Motor neuron (in vitro differentiated cells): ENCODE measurements around the gene NDUFC2. TPM values are rescaled to one million over a fixed set of nuclear protein-coding genes. Genes with fewer than 3 reads are reported as not detected.
"Not testable (repeated sequence)": the region's sequence is repeated elsewhere in the genome, so short reads cannot be mapped to it uniquely, and the experiment has no call there.

ENCODE experiments used
- ATAC-seq, 8 experiments: fragments of 200-7000 bp; cut with Tn5 transposase; replicated peaks in 6 of 8; 2 replicates each; pipeline ENCODE4 v1.8.0; 2021; ENCODE audit warnings: mild to moderate bottlenecking in 8 of 8, moderate library complexity in 8 of 8
- H3K27ac ChIP-seq, 2 donors: fragments of 250-450 bp; sonication (Bioruptor Pico); 2 replicates each; pipeline ENCODE4 v1.9.0; 2021; ENCODE audit warnings: antibody characterized with exemption in 2 of 2, mild to moderate bottlenecking in 2 of 2, moderate library complexity in 1 of 2
- H3K4me1 ChIP-seq, 2 donors: fragments of 250-450 bp; sonication (Bioruptor Pico); replicated peaks in 1 of 2; 2 replicates each; pipeline ENCODE4 v1.6.1; 2021; ENCODE audit warnings: antibody characterized with exemption in 2 of 2, mild to moderate bottlenecking in 2 of 2, moderate library complexity in 1 of 2
- H3K4me3 ChIP-seq, 5 donors: fragments of 250-450 bp; sonication (Bioruptor Pico); 2 replicates each; pipeline ENCODE4 v1.9.0; 2021; ENCODE audit warnings: antibody characterized with exemption in 5 of 5, mild to moderate bottlenecking in 5 of 5, moderate library complexity in 4 of 5
- WGBS, 10 experiments: fragments of 450-650 bp; shearing (Covaris generic); methylation state at CpG; one replicate each; pipeline ENCODE4 v1.0.0; 2022; 5-methylcytosine and 5-hydroxymethylcytosine counted together
- in situ Hi-C, 9 experiments: fragments of 400-800 bp; cut with MboI; loops; one replicate each; pipeline ENCODE4 v1.15.0; 2021; ENCODE audit warnings: low sequenced_read_pairs in 9 of 9, low pct_unique_long_range_greater_than_20kb in 2 of 9; ENCODE audit not compliant: unreplicated experiment in 9 of 9
- total RNA-seq, 8 experiments: library from RNA; unstranded; fragments of 300-600 nt; gene quantifications; 2 replicates each; pipeline versions ENCODE4 v1.2.3 to v1.2.4, GENCODE V29; 2022

NDUFC2 gene
- total RNA-seq, 8 experiments from 2014 or later: 215 to 389 (median 268) TPM

- ATAC-seq, H3K27ac ChIP-seq, H3K4me1 ChIP-seq, H3K4me3 ChIP-seq, in situ Hi-C loops: not testable (repeated sequence)
- 89 to 100% (median 100%) methylated on average over 1 to 6 of the region's 9 CpGs; no CpG with 5 or more reads in 1 of the 10 experiments for WGBS, 10 experiments
Measured at GRCh38 chr11:78059749-78060328, 19.8 kb downstream of the NDUFC2 start.

GRCh38 chr11:78057462-78058055 lies 22.1 kb downstream of the NDUFC2 start:
- in situ Hi-C loops: no loop called here
- no peak overlapping the region for H3K27ac ChIP-seq
- H3K4me3 ChIP-seq: no peak overlapping the region
- no peaks in the 10 kb centered on the region for H3K4me1 ChIP-seq
- 20 to 91% (median 64%) methylated on average over 1 to 8 of the region's 10 CpGs; no CpG with 5 or more reads in 3 of the 10 experiments for WGBS, 10 experiments
- ATAC-seq: no peak

- 54 to 100% (median 79%) methylated on average over 1 to 3 of the region's 3 CpGs; no CpG with 5 or more reads in 1 of the 10 experiments for WGBS, 10 experiments
- H3K27ac ChIP-seq: no peak overlapping the region
- H3K4me1 ChIP-seq: peaks cover 3 to 5% of the 10 kb centered on the region in 2 donors
- in situ Hi-C loops: no loop called here
- no peak overlapping the region for H3K4me3 ChIP-seq
- no peak for ATAC-seq
Measured at GRCh38 chr11:78056093-78056492, 23.6 kb downstream of the NDUFC2 start.

GRCh38 chr11:78054971-78055370 lies 24.7 kb downstream of the NDUFC2 start:
- Histone ChIP-seq H3K4me1 (peaks cover 4 to 10% of the 10 kb centered on the region in 2 donors), H3K4me3 (no peak overlapping the region), H3K27ac (no peak overlapping the region)
- 60 to 100% (median 74%) methylated on average over 1 to 4 of the region's 4 CpGs; no CpG with 5 or more reads in 1 of the 10 experiments for WGBS, 10 experiments
- in situ Hi-C loops: no loop called here
- no peak for ATAC-seq

- in situ Hi-C loops: no loop called here
- peak; percentile 7 to 62 (median 41) for ATAC-seq
- H3K4me1 ChIP-seq: peaks cover 4 to 10% of the 10 kb centered on the region in 2 donors
- no peak overlapping the region for H3K27ac ChIP-seq
- 70 to 100% (median 91%) methylated on average over 1 to 3 of the region's 6 CpGs; no CpG with 5 or more reads in 2 of the 10 experiments for WGBS, 10 experiments
- no peak overlapping the region for H3K4me3 ChIP-seq
Measured at GRCh38 chr11:78050964-78051831, 28.5 kb downstream of the NDUFC2 start.

GRCh38 chr11:78049348-78049747 lies 30.3 kb downstream of the NDUFC2 start:
- Histone ChIP-seq H3K27ac (no peak overlapping the region), H3K4me1 (peaks cover 8 to 15% of the 10 kb centered on the region in 2 donors), H3K4me3 (no peak overlapping the region)
- in situ Hi-C loops: no loop called here
- WGBS, 10 experiments: 0 to 100% (median 90%) methylated on average over 1 to 7 of the region's 8 CpGs; no CpG with 5 or more reads in 1 of the 10 experiments
- ATAC-seq: no peak

GRCh38 chr11:78048561-78048960 lies 31.1 kb downstream of the NDUFC2 start:
- 75 to 90% (median 80%) methylated on average over 1 to 3 of the region's 3 CpGs; no CpG with 5 or more reads in 4 of the 10 experiments for WGBS, 10 experiments
- no peak overlapping the region for H3K27ac ChIP-seq

GRCh38 chr11:78046486-78046854 lies 33.2 kb downstream of the NDUFC2 start:
- in situ Hi-C loops: no loop called here
- H3K27ac ChIP-seq: no peak overlapping the region
- H3K4me1 ChIP-seq: peaks cover 8 to 13% of the 10 kb centered on the region in 2 donors
- ATAC-seq: peak in 4 of 8 experiments; percentile 8 to 78 (median 20)
- WGBS, 10 experiments: 20 to 100% (median 33%) methylated on average over 1 to 4 of the region's 6 CpGs; no CpG with 5 or more reads in 6 of the 10 experiments
- no peak overlapping the region for H3K4me3 ChIP-seq

More at GRCh38 chr11:78048561-78048960, 31.1 kb downstream of the NDUFC2 start:
- ATAC-seq: no peak
- Histone ChIP-seq H3K4me3 (no peak overlapping the region), H3K4me1 (peaks cover 8 to 15% of the 10 kb centered on the region in 2 donors)
- in situ Hi-C loops: no loop called here

- ATAC-seq: peak; percentile 84 to 99 (median 98)
- Histone ChIP-seq H3K4me1 (peaks cover 4 to 8% of the 10 kb centered on the region in 2 donors), H3K4me3 (peak overlapping the region in 4 of 5 donors; percentile 1 to 18 (median 7)), H3K27ac (no peak overlapping the region)
- WGBS, 10 experiments: 0 to 39% (median 15%) methylated on average over 1 to 10 of the region's 28 CpGs; no CpG with 5 or more reads in 2 of the 10 experiments
- in situ Hi-C loops: no loop called here
Measured at GRCh38 chr11:78045851-78046485, 33.7 kb downstream of the NDUFC2 start.

- peak in 2 of 8 experiments; percentile 19 to 41 for ATAC-seq
- peaks cover 4 to 12% of the 10 kb centered on the region in 2 donors for H3K4me1 ChIP-seq
- WGBS, 10 experiments: 64 to 100% (median 90%) methylated on average over 1 to 4 of the region's 5 CpGs; no CpG with 5 or more reads in 4 of the 10 experiments
- in situ Hi-C loops: no loop called here
- no peak overlapping the region for H3K4me3 ChIP-seq
- no peak overlapping the region for H3K27ac ChIP-seq
Measured at GRCh38 chr11:78044706-78045105, 35.0 kb downstream of the NDUFC2 start.

GRCh38 chr11:78041843-78042440 lies 37.7 kb downstream of the NDUFC2 start:
- Histone ChIP-seq H3K27ac (no peak overlapping the region), H3K4me3 (no peak overlapping the region), H3K4me1 (peaks cover 4 to 12% of the 10 kb centered on the region in 2 donors)
- 86 to 98% (median 92%) methylated on average over 4 to 13 of the region's 14 CpGs; no CpG with 5 or more reads in 1 of the 10 experiments for WGBS, 10 experiments
- in situ Hi-C loops: no loop called here
- no peak for ATAC-seq

GRCh38 chr11:78041380-78041719 lies 38.3 kb downstream of the NDUFC2 start:
- peaks cover 4 to 12% of the 10 kb centered on the region in 2 donors for H3K4me1 ChIP-seq
- H3K4me3 ChIP-seq, ATAC-seq, in situ Hi-C loops, H3K27ac ChIP-seq: not testable (repeated sequence)
- WGBS, 10 experiments: 73 to 100% (median 94%) methylated on average over 1 to 7 of the region's 8 CpGs; no CpG with 5 or more reads in 3 of the 10 experiments
